ENCODE data around the gene KMO.

The KMO gene

GRCh38 chr1:241542199-241542907 lies 10.2 kb downstream of the KMO start:
- DNase-seq: no peak

GRCh38 chr1:241548008-241548407 lies 15.8 kb downstream of the KMO start:
- no peak for DNase-seq

- DNase-seq: no peak
Observed at GRCh38 chr1:241550318-241550717, 18.1 kb downstream of the KMO start.

- peak; percentile 56 for DNase-seq
Observed at GRCh38 chr1:241551759-241552638, 19.8 kb downstream of the KMO start.

- no peak for DNase-seq
Observed at GRCh38 chr1:241553886-241554592, 21.9 kb downstream of the KMO start.

GRCh38 chr1:241555526-241555925 lies 23.3 kb downstream of the KMO start:
- DNase-seq: no peak

GRCh38 chr1:241557031-241557430 lies 24.9 kb downstream of the KMO start:
- no peak for DNase-seq

- DNase-seq: no peak
Observed at GRCh38 chr1:241557551-241558193, 25.5 kb downstream of the KMO start.

GRCh38 chr1:241560146-241560848 lies 28.1 kb downstream of the KMO start:
- DNase-seq: no peak

- no peak for DNase-seq
Observed at GRCh38 chr1:241560849-241561187, 28.6 kb downstream of the KMO start.

- DNase-seq: no peak
Observed at GRCh38 chr1:241569848-241570247, 37.7 kb downstream of the KMO start.

- DNase-seq: no peak
Observed at GRCh38 chr1:241574154-241574553, 42.0 kb downstream of the KMO start.

GRCh38 chr1:241579434-241579833 lies 47.3 kb downstream of the KMO start:
- DNase-seq: no peak

GRCh38 chr1:241582921-241583321 lies 50.7 kb downstream of the KMO start:
- DNase-seq: no peak

GRCh38 chr1:241586905-241587512 lies 54.8 kb downstream of the KMO start:
- DNase-seq: no peak

GRCh38 chr1:241589521-241589920 lies 57.3 kb downstream of the KMO start:
- no peak for DNase-seq

GRCh38 chr1:241590719-241591118 lies 58.5 kb downstream of the KMO start:
- no peak for DNase-seq

- DNase-seq: no peak
Observed at GRCh38 chr1:241591317-241591716, 59.1 kb downstream of the KMO start.

GRCh38 chr1:241591736-241592135 lies 59.6 kb downstream of the KMO start:
- no peak for DNase-seq

- DNase-seq: no peak
Observed at GRCh38 chr1:241592273-241592958, 60.2 kb downstream of the KMO start.

GRCh38 chr1:241593186-241593585 lies 61.0 kb downstream of the KMO start:
- no peak for DNase-seq

GRCh38 chr1:241596633-241597032 lies 64.5 kb downstream of the KMO start:
- DNase-seq: no peak
